HepG2 (cell line): ENCODE measurements around the gene FAM76A. TPM values are rescaled to one million over a fixed set of nuclear protein-coding genes. Genes with fewer than 3 reads are reported as not detected.
A peak's percentile ranks its signal among the peaks of the same experiment; 100 is the strongest.

Source experiments
- DRAP1 ChIP-seq: IDR thresholded peaks from 2 replicates; pipeline ENCODE4 v1.6.1; 2016; ENCODE audit warnings: missing genetic modification reagents, missing compliant biosample characterization
- FOXC1 ChIP-seq: sonication (generic); formaldehyde crosslinking; IDR thresholded peaks from 2 replicates; pipeline ENCODE4 v1.8.0; 2022; ENCODE audit warnings: mild to moderate bottlenecking, missing genetic modification reagents, borderline replicate concordance
- GLI4 ChIP-seq: sonication (generic); formaldehyde crosslinking; IDR thresholded peaks from 2 replicates; pipeline ENCODE4 v1.5.1; 2020; ENCODE audit warnings: missing genetic modification reagents, mild to moderate bottlenecking, moderate library complexity, borderline replicate concordance
- JUN ChIP-seq: sonication (generic); formaldehyde crosslinking; IDR thresholded peaks from 2 replicates; pipeline ENCODE4 v1.4.0; 2020; ENCODE audit warnings: mild to moderate bottlenecking, missing genetic modification reagents
- KAT8 ChIP-seq: IDR thresholded peaks from 2 replicates; pipeline ENCODE4 v1.6.1; 2016; ENCODE audit warnings: missing genetic modification reagents, missing compliant biosample characterization
- KLF12 ChIP-seq: sonication (generic); formaldehyde crosslinking; IDR thresholded peaks from 2 replicates; pipeline ENCODE4 v1.4.0; 2020; ENCODE audit warnings: missing genetic modification reagents, borderline replicate concordance
- MIER3 ChIP-seq: IDR thresholded peaks from 2 replicates; pipeline ENCODE4 v1.6.1; 2016; ENCODE audit warnings: missing compliant biosample characterization, borderline replicate concordance
- MIXL1 ChIP-seq: IDR thresholded peaks from 2 replicates; pipeline ENCODE4 v1.6.1; 2016
- NFIC ChIP-seq: IDR thresholded peaks from 2 replicates; pipeline ENCODE4 v1.6.1; 2012; ENCODE audit warnings: mild to moderate bottlenecking, low read length, inconsistent platforms
- NFYB ChIP-seq: sonication (generic); formaldehyde crosslinking; IDR thresholded peaks from 2 replicates; pipeline ENCODE4 v1.4.0; 2020; ENCODE audit warnings: missing genetic modification reagents
- NFYC ChIP-seq: IDR thresholded peaks from 2 replicates; pipeline ENCODE4 v1.6.1; 2016; ENCODE audit warnings: missing genetic modification reagents, missing compliant biosample characterization
- PATZ1 ChIP-seq: sonication (generic); formaldehyde crosslinking; IDR thresholded peaks from 2 replicates; pipeline ENCODE4 v1.4.0; 2020; ENCODE audit warnings: missing genetic modification reagents
- PHF21A ChIP-seq: sonication (generic); formaldehyde crosslinking; IDR thresholded peaks from 2 replicates; pipeline ENCODE4 v1.5.0; 2020; ENCODE audit warnings: mild to moderate bottlenecking, missing genetic modification reagents
- RFXAP ChIP-seq: sonication (generic); formaldehyde crosslinking; IDR thresholded peaks from 2 replicates; pipeline ENCODE4 v1.4.0; 2020; ENCODE audit warnings: missing genetic modification reagents, borderline replicate concordance
- SRSF1 ChIP-seq: fragments of 200-400 bp; formaldehyde crosslinking; optimal IDR thresholded peaks from 2 replicates; pipeline ENCODE3; 2017; ENCODE audit warnings: mild to moderate bottlenecking, low read depth, low read length, moderate library complexity
- YY1 ChIP-seq: IDR thresholded peaks from 2 replicates; pipeline ENCODE4 v1.6.1; 2011; ENCODE audit warnings: low read length, low read depth, moderate library complexity, mild to moderate bottlenecking; ENCODE audit not compliant: insufficient read depth, insufficient replicate concordance
- ZNF138 ChIP-seq: sonication (generic); formaldehyde crosslinking; IDR thresholded peaks from 2 replicates; pipeline ENCODE4 v1.5.0; 2020; ENCODE audit warnings: mild to moderate bottlenecking, low read depth, missing genetic modification reagents
- ZNF234 ChIP-seq: sonication (generic); formaldehyde crosslinking; conservative IDR thresholded peaks from 2 replicates; pipeline ENCODE4 v1.5.1; 2020; ENCODE audit warnings: mild to moderate bottlenecking, missing genetic modification reagents
- ZNF839 ChIP-seq: sonication (generic); formaldehyde crosslinking; IDR thresholded peaks from 2 replicates; pipeline ENCODE4 v1.4.0; 2020; ENCODE audit warnings: missing genetic modification reagents, mild to moderate bottlenecking, borderline replicate concordance
- polyA plus RNA-seq, 8 experiments: library from polyadenylated mRNA; depleted of rRNA in 3 of 8; stranded (reverse) in 7 of 8; unstranded in 1 of 8; fragments of >200 nt; fragmentation: Illumina TruSeq in 4 of 8; extraction: Trizol in 4 of 8; gene quantifications; 2 replicates each; pipeline versions ENCODE4 v1.2.1 to v1.2.3, GENCODE V29; 2011 to 2016; ENCODE audit warnings: low read depth in 4 of 8, missing spikeins in 1 of 8, mixed read lengths in 1 of 8; ENCODE audit not compliant: insufficient read depth in 1 of 8
- total RNA-seq, 5 experiments: library from RNA; depleted of rRNA; stranded (reverse); fragments of >200 nt; fragmentation: Illumina TruSeq; extraction: Trizol; gene quantifications; 2 replicates each; pipeline ENCODE4 v1.2.3, GENCODE V29; 2016; ENCODE audit warnings: low read depth in 1 of 5
- TF ChIP-seq, protein P1 (sequence below): sonication (generic); formaldehyde crosslinking; IDR thresholded peaks from 2 replicates; pipeline ENCODE4 v1.4.0; 2020; ENCODE audit warnings: missing genetic modification reagents

FAM76A gene
- total and polyA plus RNA-seq, 2 of the 13 experiments (the other 11 are each of a cell fraction or from before 2014, with no cell fraction given): 4.2 to 15.7 TPM

GRCh38 chr1:27725374-27726172 lies at the start of gene FAM76A (continued):
- TF ChIP-seq, protein P1, sequence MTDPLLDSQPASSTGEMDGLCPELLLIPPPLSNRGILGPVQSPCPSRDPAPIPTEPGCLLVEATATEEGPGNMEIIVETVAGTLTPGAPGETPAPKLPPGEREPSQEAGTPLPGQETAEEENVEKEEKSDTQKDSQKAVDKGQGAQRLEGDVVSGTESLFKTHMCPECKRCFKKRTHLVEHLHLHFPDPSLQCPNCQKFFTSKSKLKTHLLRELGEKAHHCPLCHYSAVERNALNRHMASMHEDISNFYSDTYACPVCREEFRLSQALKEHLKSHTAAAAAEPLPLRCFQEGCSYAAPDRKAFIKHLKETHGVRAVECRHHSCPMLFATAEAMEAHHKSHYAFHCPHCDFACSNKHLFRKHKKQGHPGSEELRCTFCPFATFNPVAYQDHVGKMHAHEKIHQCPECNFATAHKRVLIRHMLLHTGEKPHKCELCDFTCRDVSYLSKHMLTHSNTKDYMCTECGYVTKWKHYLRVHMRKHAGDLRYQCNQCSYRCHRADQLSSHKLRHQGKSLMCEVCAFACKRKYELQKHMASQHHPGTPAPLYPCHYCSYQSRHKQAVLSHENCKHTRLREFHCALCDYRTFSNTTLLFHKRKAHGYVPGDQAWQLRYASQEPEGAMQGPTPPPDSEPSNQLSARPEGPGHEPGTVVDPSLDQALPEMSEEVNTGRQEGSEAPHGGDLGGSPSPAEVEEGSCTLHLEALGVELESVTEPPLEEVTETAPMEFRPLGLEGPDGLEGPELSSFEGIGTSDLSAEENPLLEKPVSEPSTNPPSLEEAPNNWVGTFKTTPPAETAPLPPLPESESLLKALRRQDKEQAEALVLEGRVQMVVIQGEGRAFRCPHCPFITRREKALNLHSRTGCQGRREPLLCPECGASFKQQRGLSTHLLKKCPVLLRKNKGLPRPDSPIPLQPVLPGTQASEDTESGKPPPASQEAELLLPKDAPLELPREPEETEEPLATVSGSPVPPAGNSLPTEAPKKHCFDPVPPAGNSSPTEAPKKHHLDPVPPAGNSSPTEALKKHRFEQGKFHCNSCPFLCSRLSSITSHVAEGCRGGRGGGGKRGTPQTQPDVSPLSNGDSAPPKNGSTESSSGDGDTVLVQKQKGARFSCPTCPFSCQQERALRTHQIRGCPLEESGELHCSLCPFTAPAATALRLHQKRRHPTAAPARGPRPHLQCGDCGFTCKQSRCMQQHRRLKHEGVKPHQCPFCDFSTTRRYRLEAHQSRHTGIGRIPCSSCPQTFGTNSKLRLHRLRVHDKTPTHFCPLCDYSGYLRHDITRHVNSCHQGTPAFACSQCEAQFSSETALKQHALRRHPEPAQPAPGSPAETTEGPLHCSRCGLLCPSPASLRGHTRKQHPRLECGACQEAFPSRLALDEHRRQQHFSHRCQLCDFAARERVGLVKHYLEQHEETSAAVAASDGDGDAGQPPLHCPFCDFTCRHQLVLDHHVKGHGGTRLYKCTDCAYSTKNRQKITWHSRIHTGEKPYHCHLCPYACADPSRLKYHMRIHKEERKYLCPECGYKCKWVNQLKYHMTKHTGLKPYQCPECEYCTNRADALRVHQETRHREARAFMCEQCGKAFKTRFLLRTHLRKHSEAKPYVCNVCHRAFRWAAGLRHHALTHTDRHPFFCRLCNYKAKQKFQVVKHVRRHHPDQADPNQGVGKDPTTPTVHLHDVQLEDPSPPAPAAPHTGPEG: peak; percentile 99
- TF ChIP-seq RFXAP (CRISPR knock-in tag) (peak; percentile 64; the same call in 1 of the 2 replicates), NFYC (CRISPR knock-in tag) (peak; percentile 95), JUN (CRISPR knock-in tag) (peak; percentile 57; the same call in 1 of the 2 replicates), KAT8 (CRISPR knock-in tag) (no peak; the same call in 1 of the 2 replicates), ZNF138 (CRISPR knock-in tag) (0 out of 2 replicates have a peak, but pooled peaks have one; percentile 78), YY1 (peak; percentile 60), NFIC (no peak), SRSF1 (peak; percentile 53), MIXL1 (peak; percentile 54; the same call in 1 of the 2 replicates), KLF12 (peak; percentile 79), PHF21A (0 out of 2 replicates have a peak, but pooled peaks have one; percentile 62), MIER3 (CRISPR knock-in tag) (peak; percentile 65; the same call in 1 of the 2 replicates), PATZ1 (CRISPR knock-in tag) (peak; percentile 66), ZNF234 (0 out of 2 replicates have a peak, but pooled peaks have one; percentile 40), NFYB (CRISPR knock-in tag) (peak; percentile 92), ZNF839 (CRISPR knock-in tag) (0 out of 2 replicates have a peak, but pooled peaks have one; percentile 42), DRAP1 (CRISPR knock-in tag) (peak; percentile 96), GLI4 (CRISPR knock-in tag) (no peak), FOXC1 (CRISPR knock-in tag) (0 out of 2 replicates have a peak, but pooled peaks have one; percentile 54)
